NCI-H345 treated with DMSO at 0.1 percent for 48 hours (cell line): Measurements from ENCODE around the gene INTS3.
A peak's percentile ranks its signal among the peaks of the same experiment; 100 is the strongest.
"Not testable (repeated sequence)": the region's sequence is repeated elsewhere in the genome, so short reads cannot be mapped to it uniquely, and the experiment has no call there.

ENCODE experiments used
- DNase-seq: peaks from one replicate; lab custom pipeline; 2025; ENCODE audit not compliant: unreplicated experiment; lab: John Stamatoyannopoulos, UW

INTS3 gene

GRCh38 chr1:153776845-153777370 lies 49.1 kb downstream of the INTS3 start:
- no peak for DNase-seq

- DNase-seq: no peak
Observed at GRCh38 chr1:153777648-153778047, 49.8 kb downstream of the INTS3 start.

- no peak for DNase-seq
Observed at GRCh38 chr1:153778051-153778823, 50.4 kb downstream of the INTS3 start.

GRCh38 chr1:153778824-153779519 lies 51.1 kb downstream of the INTS3 start:
- DNase-seq: no peak

GRCh38 chr1:153779781-153780541 lies 52.1 kb downstream of the INTS3 start:
- no peak for DNase-seq

- DNase-seq: no peak
Observed at GRCh38 chr1:153780551-153780950, 52.7 kb downstream of the INTS3 start.

GRCh38 chr1:153782648-153783047 lies 54.8 kb downstream of the INTS3 start:
- DNase-seq: not testable (repeated sequence)

- DNase-seq: peak; percentile 99
Observed at GRCh38 chr1:153783233-153784190, 55.7 kb downstream of the INTS3 start.

GRCh38 chr1:153786038-153786790 lies 58.4 kb downstream of the INTS3 start:
- DNase-seq: no peak

GRCh38 chr1:153789478-153790034 lies 61.7 kb downstream of the INTS3 start:
- no peak for DNase-seq

- no peak for DNase-seq
Observed at GRCh38 chr1:153790313-153790965, 62.6 kb downstream of the INTS3 start.

GRCh38 chr1:153790966-153791647 lies 63.3 kb downstream of the INTS3 start:
- no peak for DNase-seq

- no peak for DNase-seq
Observed at GRCh38 chr1:153791648-153792253, 63.9 kb downstream of the INTS3 start.

GRCh38 chr1:153792631-153793041 lies 64.8 kb downstream of the INTS3 start:
- DNase-seq: no peak

- DNase-seq: no peak
Observed at GRCh38 chr1:153793261-153793972, 65.6 kb downstream of the INTS3 start.

- DNase-seq: no peak
Observed at GRCh38 chr1:153793973-153794615, 66.2 kb downstream of the INTS3 start.
